Measurements from ENCODE around the gene PCBP2. TPM values are rescaled to one million over a fixed set of nuclear protein-coding genes. Genes with fewer than 3 reads are reported as not detected.

PCBP2 gene
- total RNA-seq, 1 donor from 2014 or later = 350 TPM

DNA sequence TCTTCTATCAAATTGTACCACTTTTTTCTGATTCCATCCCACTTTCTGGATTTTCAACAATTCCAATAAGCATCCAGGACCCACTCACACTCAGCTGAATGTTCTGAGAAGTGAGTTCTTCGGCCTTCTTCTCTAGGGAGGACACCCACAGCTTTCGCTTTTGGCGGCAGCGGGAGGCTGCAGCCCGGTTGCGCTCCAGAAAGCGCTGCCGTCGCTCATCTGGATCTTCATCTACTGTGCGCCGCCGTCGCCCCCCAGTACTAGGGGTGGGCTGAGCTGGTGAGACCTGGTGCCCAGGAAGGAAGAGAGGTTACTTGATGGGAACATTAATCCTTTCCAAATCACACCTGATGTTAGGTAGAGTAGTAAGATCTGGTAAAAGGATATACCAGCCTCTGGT is 72.6 kb downstream of the PCBP2 start:
- no peak for DNase-seq (ENCODE audit: low read depth)
- Histone ChIP-seq H3K4me3 (ENCODE audit: low read depth, low read length) (no peak overlapping the region), H3K27me3 (ENCODE audit: control insufficient read depth, insufficient read depth, low read length) (no peaks in the 10 kb centered on the region), H3K36me3 (ENCODE audit: control insufficient read depth, insufficient read depth, low read length) (no peaks in the 10 kb centered on the region)
- TF ChIP-seq, protein P1, sequence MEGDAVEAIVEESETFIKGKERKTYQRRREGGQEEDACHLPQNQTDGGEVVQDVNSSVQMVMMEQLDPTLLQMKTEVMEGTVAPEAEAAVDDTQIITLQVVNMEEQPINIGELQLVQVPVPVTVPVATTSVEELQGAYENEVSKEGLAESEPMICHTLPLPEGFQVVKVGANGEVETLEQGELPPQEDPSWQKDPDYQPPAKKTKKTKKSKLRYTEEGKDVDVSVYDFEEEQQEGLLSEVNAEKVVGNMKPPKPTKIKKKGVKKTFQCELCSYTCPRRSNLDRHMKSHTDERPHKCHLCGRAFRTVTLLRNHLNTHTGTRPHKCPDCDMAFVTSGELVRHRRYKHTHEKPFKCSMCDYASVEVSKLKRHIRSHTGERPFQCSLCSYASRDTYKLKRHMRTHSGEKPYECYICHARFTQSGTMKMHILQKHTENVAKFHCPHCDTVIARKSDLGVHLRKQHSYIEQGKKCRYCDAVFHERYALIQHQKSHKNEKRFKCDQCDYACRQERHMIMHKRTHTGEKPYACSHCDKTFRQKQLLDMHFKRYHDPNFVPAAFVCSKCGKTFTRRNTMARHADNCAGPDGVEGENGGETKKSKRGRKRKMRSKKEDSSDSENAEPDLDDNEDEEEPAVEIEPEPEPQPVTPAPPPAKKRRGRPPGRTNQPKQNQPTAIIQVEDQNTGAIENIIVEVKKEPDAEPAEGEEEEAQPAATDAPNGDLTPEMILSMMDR (IDR thresholded peaks at IDR 0.05; ENCODE audit: insufficient read depth, low read length, poor library complexity, severe bottlenecking) = no peak

DNA sequence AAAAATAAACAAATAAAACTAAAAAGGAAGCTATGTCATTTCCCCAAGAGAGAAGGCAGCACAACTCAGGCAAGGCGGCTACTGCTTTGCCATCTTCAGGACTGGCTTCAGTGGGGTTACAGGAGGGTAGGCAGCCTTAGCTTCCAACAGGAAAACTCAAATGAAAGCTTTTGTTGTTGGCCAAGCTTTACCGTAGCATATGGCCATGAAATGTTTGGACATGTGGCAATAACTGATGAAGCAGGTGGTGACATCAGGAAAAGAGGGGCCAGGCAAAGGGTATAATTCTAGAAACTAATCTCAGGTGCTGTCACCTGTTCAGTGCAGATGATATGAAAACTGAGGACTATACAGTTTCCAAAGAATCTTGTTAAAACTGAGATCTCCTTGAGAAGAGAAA is 78.2 kb downstream of the PCBP2 start:
- H3K27me3 ChIP-seq (ENCODE audit: control insufficient read depth, insufficient read depth, low read length) = no peaks in the 10 kb centered on the region
- no peak overlapping the region for H3K4me3 ChIP-seq (ENCODE audit: low read depth, low read length)
- TF ChIP-seq, protein P1 (IDR thresholded peaks at IDR 0.05; ENCODE audit: insufficient read depth, low read length, poor library complexity, severe bottlenecking) = no peak
- no peak for DNase-seq (ENCODE audit: low read depth)
- peaks cover 3% of the 10 kb centered on the region for H3K36me3 ChIP-seq (ENCODE audit: control insufficient read depth, insufficient read depth, low read length)

Other genes with a start within 250 kb of the PCBP2 start
- 0.75 and 1.6 TPM in 2 replicates for gene ITGB7, start 244.9 kb upstream of the PCBP2 start, total RNA-seq
- 6.1 and 6.9 TPM in 2 replicates for gene RARG, start 219.9 kb upstream of the PCBP2 start, total RNA-seq
- 2.2 and 4.0 TPM in 2 replicates for gene ESPL1, start 183.8 kb upstream of the PCBP2 start, total RNA-seq
- gene PFDN5, start 156.6 kb upstream of the PCBP2 start, total RNA-seq = 291 and 301 TPM in 2 replicates
- 73.1 and 75.3 TPM in 2 replicates for gene MYG1, start 152.4 kb upstream of the PCBP2 start, total RNA-seq
- gene AAAS, start 130.5 kb upstream of the PCBP2 start, total RNA-seq = 56.3 and 62.3 TPM in 2 replicates
- not detected in 2 replicates for gene SP7, start 115.7 kb upstream of the PCBP2 start, total RNA-seq
- 57.3 and 63.9 TPM in 2 replicates for gene SP1, start 71.9 kb upstream of the PCBP2 start, total RNA-seq
- gene AMHR2, start 28.2 kb upstream of the PCBP2 start, total RNA-seq = not detected in 2 replicates
- gene PRR13, start 10.4 kb upstream of the PCBP2 start, total RNA-seq = 82.7 and 91.4 TPM in 2 replicates
- 12.3 and 18.6 TPM in 2 replicates for gene MAP3K12, start 47.4 kb downstream of the PCBP2 start, total RNA-seq
- gene TARBP2, start 49.2 kb downstream of the PCBP2 start, total RNA-seq = 59.4 and 62.0 TPM in 2 replicates
- 3.0 TPM in 1 of 2 replicates, not detected in the other for gene NPFF, start 55.4 kb downstream of the PCBP2 start, total RNA-seq
- gene ATF7, start 174.3 kb downstream of the PCBP2 start, total RNA-seq = 14.2 and 26.6 TPM in 2 replicates
- gene ATP5MC2, start 224.0 kb downstream of the PCBP2 start, total RNA-seq = 235 and 299 TPM in 2 replicates